K562 (cell line): ENCODE results near the gene PARD3. TPM values are rescaled to one million over a fixed set of nuclear protein-coding genes. Genes with fewer than 3 reads are reported as not detected.

ENCODE experiments used
- ATAC-seq: fragments of 200-7000 bp; cut with Tn5 transposase; 3 replicates; pipeline ENCODE4 v1.9.1; 2020; ENCODE audit warnings: moderate library complexity
- BruUV-seq: library from RNA; stranded (reverse); fragments of 400-500 nt; replicated peaks from 2 replicates; lab custom pipeline; 2021; lab: Mats Ljungman, UMichigan
- CTCF ChIA-PET: fragments of 300-600 bp; formaldehyde crosslinking; extraction: SDS; loops from one replicate; lab custom pipeline; 2021; ENCODE audit warnings: low intra/inter-chr PET ratio; lab: Yijun Ruan, JAX
- POLR2A ChIA-PET: fragments of 300-600, 350-650 bp; sonication (Branson Sonifier 250); formaldehyde crosslinking; extraction: SDS; loops from one replicate; lab custom pipeline; 2021; ENCODE audit warnings: antibody characterized with exemption, inconsistent platforms; lab: Yijun Ruan, JAX
- DNase-seq, 4 experiments: peaks; one replicate each; pipeline versions ENCODE4 v3.0.0 to v3.0.0-alpha.2; 2011 to 2018; ENCODE audit warnings: low spot score in 3 of 4, mixed read lengths in 3 of 4; ENCODE audit errors: extremely low read depth in 1 of 4
- FAIRE-seq: peaks from 2 replicates; lab custom pipeline; 2011; peaks lifted over from hg19 to GRCh38; lab: Jason Lieb, UNC
- H2AFZ ChIP-seq: 2 replicates; pipeline ENCODE4 v1.6.0; 2011; ENCODE audit warnings: low read depth, low read length, control low read depth, inconsistent platforms
- H3K27ac ChIP-seq: fragments of 200-600 bp; 3 replicates; pipeline ENCODE4 v1.8.0; 2011; ENCODE audit warnings: low read depth, mild to moderate bottlenecking, control low read depth, inconsistent platforms, low read length, moderate library complexity, mixed read lengths; ENCODE audit errors: extremely low read depth
- H3K27me3 ChIP-seq, 2 experiments: fragments of 300-600 bp in 1 of 2; 2 replicates in 1 of 2; 3 replicates in 1 of 2; pipeline versions ENCODE4 v1.6.0 to v1.8.0; 2011; ENCODE audit warnings: inconsistent platforms in 2 of 2, low read length in 2 of 2, mild to moderate bottlenecking in 1 of 2, mixed read lengths in 1 of 2, moderate library complexity in 1 of 2; ENCODE audit not compliant: control insufficient read depth in 2 of 2, insufficient read depth in 2 of 2
- H3K36me3 ChIP-seq: fragments of 300-600 bp; 3 replicates; pipeline ENCODE4 v1.8.0; 2011; ENCODE audit warnings: mild to moderate bottlenecking, low read length, inconsistent platforms; ENCODE audit not compliant: control insufficient read depth, insufficient read depth
- H3K4me1 ChIP-seq, 2 experiments: fragments of 200-600 bp in 1 of 2; replicated peaks in 1 of 2; 2 replicates in 1 of 2; 3 replicates in 1 of 2; pipeline versions ENCODE4 v1.5.1 to v1.8.0; 2011; ENCODE audit warnings: inconsistent platforms in 2 of 2, low read length in 2 of 2, mild to moderate bottlenecking in 1 of 2, mixed read lengths in 1 of 2, moderate library complexity in 1 of 2; ENCODE audit not compliant: control insufficient read depth in 2 of 2, insufficient read depth in 2 of 2
- H3K4me2 ChIP-seq: 2 replicates; pipeline ENCODE4 v1.6.1; 2011; ENCODE audit warnings: low read length, control low read depth, inconsistent platforms, mixed read lengths; ENCODE audit not compliant: insufficient read depth
- H3K4me3 ChIP-seq: fragments of 200-600 bp; sonication (generic), shearing (Covaris generic); 2 replicates; pipeline ENCODE4 v1.5.1; 2016; ENCODE audit warnings: control low read depth, inconsistent platforms
- H3K79me2 ChIP-seq: fragments of 200-600 bp; 3 replicates; pipeline ENCODE4 v1.8.0; 2011; ENCODE audit warnings: low read length, inconsistent platforms; ENCODE audit not compliant: control insufficient read depth, insufficient read depth
- H3K9ac ChIP-seq, 2 experiments: 2 replicates each; pipeline versions ENCODE4 v1.6.0 to v1.6.1; 2011; ENCODE audit warnings: low read depth in 2 of 2, low read length in 2 of 2, control low read depth in 1 of 2, inconsistent platforms in 1 of 2, mild to moderate bottlenecking in 1 of 2, mixed read lengths in 1 of 2; ENCODE audit not compliant: insufficient read depth in 1 of 2
- H3K9me1 ChIP-seq: one replicate; pipeline ENCODE4 v1.6.0; 2011; ENCODE audit warnings: inconsistent platforms, mild to moderate bottlenecking, low read length, moderate library complexity; ENCODE audit not compliant: control insufficient read depth, insufficient read depth
- H3K9me3 ChIP-seq: replicated peaks from 2 replicates; pipeline ENCODE4 v1.5.1; 2011; ENCODE audit warnings: low read depth, low read length, inconsistent platforms; ENCODE audit not compliant: control insufficient read depth, insufficient read depth
- H4K20me1 ChIP-seq: replicated peaks from 2 replicates; pipeline ENCODE4 v1.6.1; 2011; ENCODE audit warnings: low read length, inconsistent platforms, mixed read lengths; ENCODE audit not compliant: control insufficient read depth, insufficient read depth
- ARID3A ChIP-seq: IDR thresholded peaks from 2 replicates; pipeline ENCODE4 v1.6.1; 2012; ENCODE audit warnings: low read depth, low read length, improper control_type of control experiment, borderline replicate concordance
- BHLHE40 ChIP-seq: IDR thresholded peaks from 2 replicates; pipeline ENCODE4 v1.6.1; 2011; ENCODE audit warnings: low read length, improper control_type of control experiment
- KHSRP ChIP-seq: fragments of 450-650 bp; IDR thresholded peaks from 2 replicates; pipeline ENCODE4 v1.6.1; 2017
- MYNN ChIP-seq, 2 experiments: sonication (generic); formaldehyde crosslinking in 1 of 2; IDR thresholded peaks; 2 replicates each; pipeline versions ENCODE4 v1.5.0 to v1.6.1; 2016 to 2020; ENCODE audit warnings: antibody characterized with exemption in 1 of 2, missing genetic modification reagents in 1 of 2
- PRDM10 ChIP-seq: fragments of 450-650 bp; IDR thresholded peaks from 2 replicates; pipeline ENCODE4 v1.6.1; 2018; ENCODE audit not compliant: partially characterized antibody
- SIN3B ChIP-seq: fragments of 450-650 bp; IDR thresholded peaks from 2 replicates; pipeline ENCODE4 v1.6.1; 2017; ENCODE audit warnings: low read depth, mild to moderate bottlenecking, moderate library complexity
- ZKSCAN3 ChIP-seq: fragments of 250-450 bp; sonication (Bioruptor Pico); IDR thresholded peaks from 2 replicates; pipeline ENCODE4 v1.4.0; 2020
- ZNF764 ChIP-seq: fragments of 250-450 bp; sonication (Bioruptor Pico); IDR thresholded peaks from 2 replicates; pipeline ENCODE4 v1.4.0; 2020; ENCODE audit warnings: low read depth, mild to moderate bottlenecking, moderate library complexity
- ZNF79 ChIP-seq: fragments of 250-450 bp; sonication (Bioruptor Pico); IDR thresholded peaks from 2 replicates; pipeline ENCODE4 v1.4.0; 2020; ENCODE audit warnings: low read depth, mild to moderate bottlenecking, moderate library complexity
- WGBS: fragments of 100-300 bp; shearing (Covaris generic); methylation state at CpG from one replicate; pipeline ENCODE4 v1.1.6; 2016; ENCODE audit warnings: low coverage, mixed read lengths; ENCODE audit not compliant: insufficient coverage; ENCODE audit errors: missing lambda C conversion rate; 5-methylcytosine and 5-hydroxymethylcytosine counted together
- in situ Hi-C: fragments of 300-500 bp; cut with MboI; formaldehyde crosslinking; loops from 4 replicates; pipeline ENCODE4 v1.15.0; 2018; ENCODE audit warnings: inconsistent platforms, mixed read lengths
- intact Hi-C: fragments of 100-400 bp; cut with micrococcal nuclease; formaldehyde crosslinking; loops from 2 replicates; pipeline ENCODE4 v1.14.2; 2022
- polyA plus RNA-seq, 8 experiments: library from polyadenylated mRNA; depleted of rRNA in 4 of 8; stranded (reverse) in 5 of 8; unstranded in 3 of 8; fragments of >200 nt; fragmentation: Nextera tagmentation in 2 of 8; fragmentation: Illumina TruSeq in 1 of 8; extraction: Ambion mirVana in 2 of 8; extraction: Trizol in 1 of 8; gene quantifications; 2 replicates each; pipeline versions ENCODE4 v1.2.1 to v1.2.3, GENCODE V29; 2011 to 2014; ENCODE audit warnings: inconsistent platforms in 1 of 8, missing spikeins in 1 of 8
- total RNA-seq, 7 experiments: library from RNA; depleted of rRNA in 6 of 7; stranded (reverse); fragments of >200 nt in 6 of 7; fragmentation: Illumina TruSeq in 2 of 7; extraction: Trizol in 2 of 7; gene quantifications; 2 replicates each; pipeline versions ENCODE4 v1.2.1 to v1.2.3, GENCODE V29; 2011 to 2021; ENCODE audit warnings: low replicate concordance in 1 of 7
- TF ChIP-seq, protein P1 (sequence below): sonication (generic); formaldehyde crosslinking; IDR thresholded peaks from 2 replicates; pipeline ENCODE4 v1.8.0; 2022; ENCODE audit warnings: mild to moderate bottlenecking, missing genetic modification reagents

The PARD3 gene
- total and polyA plus RNA-seq, 9 of the 15 experiments (the other 6 are each of a cell fraction or from before 2014, with no cell fraction given), result 2.7 to 11.7 (median 7.7) TPM

GRCh38 chr10:34151931-34152330 is 663.2 kb downstream of the PARD3 start:
- H3K4me3 ChIP-seq, result no peak overlapping the region
- DNase-seq (no peak), FAIRE-seq (no peak), ATAC-seq (no peak)
- no peaks in the 10 kb centered on the region for H3K9me3 ChIP-seq
- H3K4me1 ChIP-seq, result peaks cover 0 to 1% of the 10 kb centered on the region in 2 experiments; a peak in 1 of 5 replicates
- no peaks in the 10 kb centered on the region for H3K27me3 ChIP-seq
- no TSS peak for BruUV-seq
- no peak overlapping the region for H2AFZ ChIP-seq
- H3K27ac ChIP-seq, result no peak overlapping the region
- TF ChIP-seq SIN3B (no peak), ZNF79 (CRISPR knock-in tag) (no peak), ZNF764 (CRISPR knock-in tag) (no peak), KHSRP (no peak), ZKSCAN3 (CRISPR knock-in tag) (no peak)
- TF ChIP-seq, protein P1, sequence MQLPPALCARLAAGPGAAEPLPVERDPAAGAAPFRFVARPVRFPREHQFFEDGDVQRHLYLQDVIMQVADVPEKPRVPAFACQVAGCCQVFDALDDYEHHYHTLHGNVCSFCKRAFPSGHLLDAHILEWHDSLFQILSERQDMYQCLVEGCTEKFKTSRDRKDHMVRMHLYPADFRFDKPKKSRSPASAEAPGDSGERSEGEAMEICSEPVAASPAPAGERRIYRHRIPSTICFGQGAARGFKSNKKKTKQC, result no peak
- H3K9ac ChIP-seq, result no peak overlapping the region
- in situ Hi-C loops (no loop called here), intact Hi-C loops (no loop called here)
- POLR2A ChIA-PET, result no interaction called here
- no peaks in the 10 kb centered on the region for H3K79me2 ChIP-seq
- CTCF ChIA-PET, result no interaction called here
- no peaks in the 10 kb centered on the region; the same call in 1 of the 2 replicates for H4K20me1 ChIP-seq
- no peaks in the 10 kb centered on the region for H3K36me3 ChIP-seq
- 0% methylated on average over 1 of the region's 1 CpG for WGBS
- H3K9me1 ChIP-seq, result no peaks in the 10 kb centered on the region
- no peak overlapping the region for H3K4me2 ChIP-seq

DNA sequence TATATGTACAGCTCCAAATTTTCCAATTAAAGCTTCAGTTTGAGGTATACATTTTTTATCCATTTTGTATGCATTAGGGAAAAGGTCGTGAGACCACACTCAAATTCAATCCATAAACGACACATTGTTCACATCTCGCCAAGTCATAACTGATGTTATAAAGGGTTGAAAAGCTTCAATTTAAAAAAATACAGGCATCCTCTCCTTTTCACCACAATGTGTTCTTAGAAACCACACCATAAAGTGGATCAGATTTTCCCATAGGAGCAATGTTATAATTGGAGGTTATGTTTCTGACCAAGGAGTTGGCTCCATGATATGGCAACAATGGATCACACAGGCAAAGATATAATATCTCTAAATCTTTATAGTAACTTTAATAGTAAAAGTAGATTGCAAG is 663.6 kb downstream of the PARD3 start:
- no peak for ATAC-seq
- no peaks in the 10 kb centered on the region for H3K9me1 ChIP-seq
- in situ Hi-C loops (no loop called here), intact Hi-C loops (no loop called here)
- no peak overlapping the region for H2AFZ ChIP-seq
- WGBS, result 0% methylated on average over 3 of the region's 3 CpGs
- no peaks in the 10 kb centered on the region for H3K36me3 ChIP-seq
- ChIA-PET POLR2A (no interaction called here), CTCF (no interaction called here)
- H3K4me3 ChIP-seq, result no peak overlapping the region
- no peaks in the 10 kb centered on the region for H3K9me3 ChIP-seq
- FAIRE-seq, result no peak
- H4K20me1 ChIP-seq, result no peaks in the 10 kb centered on the region; the same call in 1 of the 2 replicates
- no peak overlapping the region for H3K27ac ChIP-seq
- H3K4me1 ChIP-seq, result no peaks in the 10 kb centered on the region
- DNase-seq, result no peak
- no peak overlapping the region for H3K4me2 ChIP-seq
- H3K27me3 ChIP-seq, result no peaks in the 10 kb centered on the region
- BruUV-seq, result no TSS peak
- H3K79me2 ChIP-seq, result no peaks in the 10 kb centered on the region
- no peak overlapping the region for H3K9ac ChIP-seq
- TF ChIP-seq PRDM10 (no peak), ARID3A (no peak), BHLHE40 (no peak), MYNN (IDR thresholded peaks at IDR 0.05) (no peak), MYNN (CRISPR knock-in tag; IDR thresholded peaks at IDR 0.05) (no peak)
